Stimulated activated CD4-positive, alpha-beta T cell treated with anti-CD3 and anti-CD28 coated beads, Interleukin-1b, Interleukin-23, amount 100 ng/mL, for 48 hours (primary cell): ENCODE measurements around the gene BTG4.

Experiments used
- DNase-seq: peaks from one replicate; pipeline ENCODE4 v3.0.0-alpha.2; 2020

BTG4 gene

GRCh38 chr11:111512296-111513239 is at the start of gene BTG4:
Gene BTG4 (minus strand): TSS chr11:111512386. CDS start chr11:111498776, 13,610 bp downstream.
- no peak for DNase-seq

- DNase-seq = no peak
These were observed 49.7 kb upstream of the BTG4 start for GRCh38 chr11:111561791-111562325.

- DNase-seq = no peak
These were observed 49.1 kb upstream of the BTG4 start for GRCh38 chr11:111561306-111561705.

- no peak for DNase-seq
These were observed 48.6 kb upstream of the BTG4 start for GRCh38 chr11:111560800-111561199.

GRCh38 chr11:111559800-111560464 is 47.7 kb upstream of the BTG4 start:
- DNase-seq = no peak

- no peak for DNase-seq
These were observed 45.4 kb upstream of the BTG4 start for GRCh38 chr11:111557425-111558111.

- DNase-seq = no peak
These were observed 43.1 kb upstream of the BTG4 start for GRCh38 chr11:111555255-111555654.

- DNase-seq = no peak
These were observed 42.3 kb upstream of the BTG4 start for GRCh38 chr11:111554532-111554931.

- DNase-seq = no peak
These were observed 38.1 kb upstream of the BTG4 start for GRCh38 chr11:111550258-111550657.

GRCh38 chr11:111549869-111550203 is 37.6 kb upstream of the BTG4 start:
- no peak for DNase-seq

- no peak for DNase-seq
These were observed 37.1 kb upstream of the BTG4 start for GRCh38 chr11:111549196-111549868.

- no peak for DNase-seq
These were observed 36.3 kb upstream of the BTG4 start for GRCh38 chr11:111548525-111548924.

- no peak for DNase-seq
These were observed 30.6 kb upstream of the BTG4 start for GRCh38 chr11:111542606-111543275.

- DNase-seq = no peak
These were observed 29.3 kb upstream of the BTG4 start for GRCh38 chr11:111541254-111542061.

- no peak for DNase-seq
These were observed 28.7 kb upstream of the BTG4 start for GRCh38 chr11:111540937-111541253.

GRCh38 chr11:111540114-111540936 is 28.1 kb upstream of the BTG4 start, which contains the start of gene LAYN:
Gene LAYN (plus strand): TSS chr11:111540720. CDS start chr11:111540844, 124 bp downstream.
- DNase-seq = no peak

GRCh38 chr11:111539426-111540113 is 27.4 kb upstream of the BTG4 start:
- DNase-seq = peak; percentile 13

GRCh38 chr11:111538407-111539114 is 26.4 kb upstream of the BTG4 start:
- no peak for DNase-seq

GRCh38 chr11:111537336-111537860 is 25.2 kb upstream of the BTG4 start:
- DNase-seq = no peak
